GM23248 (cell line): Measurements from ENCODE around the gene TCEAL1. TPM values are rescaled to one million over a fixed set of nuclear protein-coding genes. Genes with fewer than 3 reads are reported as not detected.

Experiments
- DNase-seq: peaks from one replicate; pipeline ENCODE4 v3.0.0-alpha.2; 2015
- H2AFZ ChIP-seq: fragments of 200-600 bp; sonication (generic); 2 replicates; pipeline ENCODE4 v1.6.1; 2016; ENCODE audit warnings: antibody characterized with exemption
- H3F3A ChIP-seq: fragments of 200-600 bp; sonication (generic); 2 replicates; pipeline ENCODE4 v1.6.1; 2016; ENCODE audit warnings: mild to moderate bottlenecking, antibody characterized with exemption, mixed run types; ENCODE audit not compliant: insufficient read depth
- H3K27ac ChIP-seq: fragments of 200-600 bp; sonication (generic); 2 replicates; pipeline ENCODE4 v1.5.1; 2016; ENCODE audit warnings: mild to moderate bottlenecking
- H3K27me3 ChIP-seq: fragments of 200-600 bp; sonication (generic); replicated peaks from 2 replicates; pipeline ENCODE4 v1.6.1; 2016; ENCODE audit warnings: mild to moderate bottlenecking; ENCODE audit not compliant: insufficient read depth
- H3K36me3 ChIP-seq: fragments of 200-600 bp; sonication (generic); 2 replicates; pipeline ENCODE4 v1.6.1; 2016; ENCODE audit warnings: low read depth, mild to moderate bottlenecking
- H3K4me1 ChIP-seq: fragments of 200-600 bp; sonication (generic); 2 replicates; pipeline ENCODE4 v1.6.1; 2016; ENCODE audit warnings: mild to moderate bottlenecking; ENCODE audit not compliant: insufficient read depth
- H3K4me2 ChIP-seq: fragments of 200-600 bp; sonication (generic); one replicate; pipeline ENCODE4 v1.6.1; 2016; ENCODE audit warnings: mild to moderate bottlenecking; ENCODE audit not compliant: unreplicated experiment
- H3K4me3 ChIP-seq: fragments of 200-600 bp; sonication (generic); 2 replicates; pipeline ENCODE4 v1.5.1; 2016; ENCODE audit warnings: mild to moderate bottlenecking
- H3K79me2 ChIP-seq: fragments of 200-600 bp; sonication (generic); 2 replicates; pipeline ENCODE4 v1.6.1; 2016; ENCODE audit warnings: mild to moderate bottlenecking; ENCODE audit not compliant: insufficient read depth
- H3K9ac ChIP-seq: fragments of 200-600 bp; sonication (generic); 2 replicates; pipeline ENCODE4 v1.6.1; 2016; ENCODE audit warnings: mild to moderate bottlenecking
- H3K9me2 ChIP-seq: fragments of 200-600 bp; sonication (generic); 2 replicates; pipeline ENCODE4 v1.6.1; 2016; ENCODE audit warnings: mixed run types, mild to moderate bottlenecking, moderate library complexity; ENCODE audit not compliant: insufficient read depth
- H3K9me3 ChIP-seq: fragments of 200-600 bp; sonication (generic); one replicate; pipeline ENCODE4 v1.6.1; 2017; ENCODE audit warnings: low read depth
- H4K20me1 ChIP-seq: fragments of 200-600 bp; sonication (generic); 2 replicates; pipeline ENCODE4 v1.6.0; 2016; ENCODE audit not compliant: insufficient read depth
- EZH2 ChIP-seq: fragments of 200-600 bp; sonication (generic); IDR thresholded peaks from 2 replicates; pipeline ENCODE4 v1.6.1; 2018; ENCODE audit warnings: antibody characterized with exemption, mild to moderate bottlenecking; ENCODE audit not compliant: insufficient read depth, poor library complexity, severe bottlenecking
- EZH2phosphoT487 ChIP-seq: fragments of 200-600 bp; sonication (generic); IDR thresholded peaks from 2 replicates; pipeline ENCODE4 v1.6.1; 2018; ENCODE audit warnings: antibody characterized with exemption, moderate library complexity, mild to moderate bottlenecking, low read depth; ENCODE audit not compliant: insufficient read depth
- WGBS, 2 experiments: methylation state at CpG; one replicate each; pipeline ENCODE4 v1.1.6; 2015 to 2017; ENCODE audit warnings: low lambda C conversion rate in 2 of 2, low coverage in 1 of 2; ENCODE audit errors: missing lambda C conversion rate in 2 of 2; 5-methylcytosine and 5-hydroxymethylcytosine counted together
- in situ Hi-C: fragments of 300-500 bp; cut with MboI; formaldehyde crosslinking; loops from 2 replicates; pipeline ENCODE4 v1.15.0; 2020
- polyA plus RNA-seq: library from polyadenylated mRNA; unstranded; fragments of >200 nt; fragmentation: Nextera tagmentation; extraction: Ambion mirVana; gene quantifications from 2 replicates; pipeline ENCODE4 v1.2.1, GENCODE V29; 2016
- total RNA-seq: library from RNA; depleted of rRNA; stranded (reverse); fragments of >200 nt; shearing (Covaris generic); gene quantifications from 2 replicates; pipeline ENCODE4 v1.2.3, GENCODE V29; 2014

TCEAL1 gene
- total and polyA plus RNA-seq, 2 experiments from 2014 or later: 30.7 to 32.0 TPM

DNA sequence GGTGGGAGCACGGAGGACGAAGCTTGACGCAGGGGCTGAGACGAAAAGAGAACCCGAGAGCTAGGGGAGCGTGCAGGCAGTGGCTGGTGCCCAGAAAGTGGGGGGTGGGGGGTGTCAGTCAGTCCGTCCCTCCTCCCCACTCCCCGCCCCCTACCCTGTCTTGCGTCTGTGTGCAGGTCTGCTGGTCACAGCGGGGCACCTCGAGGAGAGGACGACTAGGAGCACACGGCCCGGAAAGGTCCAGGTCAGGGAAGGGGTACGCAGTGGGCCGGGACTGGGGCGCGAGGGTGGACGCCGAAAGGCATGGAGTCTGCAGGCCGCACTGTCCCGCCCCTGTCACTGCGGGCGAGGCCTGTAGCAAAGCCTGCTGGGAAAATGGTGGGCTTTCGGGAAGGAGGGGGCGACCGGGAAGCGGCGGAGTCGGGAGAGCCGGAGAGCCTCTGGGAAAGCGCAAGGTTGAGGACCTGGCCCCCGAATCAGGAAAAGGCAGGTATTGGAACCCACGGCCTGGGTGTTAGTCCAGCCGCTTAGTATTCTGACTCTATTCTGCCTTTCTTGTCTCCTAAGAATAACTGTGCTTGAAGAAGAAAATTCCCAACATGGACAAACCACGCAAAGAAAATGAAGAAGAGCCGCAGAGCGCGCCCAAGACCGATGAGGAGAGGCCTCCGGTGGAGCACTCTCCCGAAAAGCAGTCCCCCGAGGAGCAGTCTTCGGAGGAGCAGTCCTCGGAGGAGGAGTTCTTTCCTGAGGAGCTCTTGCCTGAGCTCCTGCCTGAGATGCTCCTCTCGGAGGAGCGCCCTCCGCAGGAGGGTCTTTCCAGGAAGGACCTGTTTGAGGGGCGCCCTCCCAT lies 769 bp downstream of the TCEAL1 start:
- Histone ChIP-seq H4K20me1 (no peaks in the 10 kb centered on the region), H3K4me2 (peak overlapping the region; percentile 92), H3F3A (peaks cover 6% of the 10 kb centered on the region; the same call in 1 of the 2 replicates), H3K4me3 (peak overlapping the region; percentile 84), H2AFZ (peak overlapping the region; percentile 95), H3K9me3 (no peaks in the 10 kb centered on the region), H3K36me3 (no peaks in the 10 kb centered on the region), H3K9me2 (no peaks in the 10 kb centered on the region), H3K79me2 (peaks cover 10% of the 10 kb centered on the region), H3K4me1 (peaks cover 18% of the 10 kb centered on the region), H3K9ac (peak overlapping the region; percentile 85), H3K27me3 (no peaks in the 10 kb centered on the region), H3K27ac (peak overlapping the region; percentile 80)
- in situ Hi-C loops: no loop called here
- DNase-seq: peak; percentile 73
- WGBS, 2 experiments: 0% methylated on average over 28 to 46 of the region's 49 CpGs
- TF ChIP-seq EZH2 (no peak), EZH2phosphoT487 (no peak)

- 2 to 8% methylated on average over 6 of the region's 6 CpGs for WGBS, 2 experiments
- peak overlapping the region; percentile 85 for H3K9ac ChIP-seq
These were observed 1.4 kb downstream of the TCEAL1 start for GRCh38 chrX:103630171-103630511.

GRCh38 chrX:103631145-103631544 lies 2.4 kb downstream of the TCEAL1 start:
- no peaks in the 10 kb centered on the region for H3K9me3 ChIP-seq
- no peak overlapping the region for H3K27ac ChIP-seq
- no peaks in the 10 kb centered on the region for H3K27me3 ChIP-seq
- in situ Hi-C loops: no loop called here
- no peaks in the 10 kb centered on the region for H3K36me3 ChIP-seq
- H3K4me2 ChIP-seq: no peak overlapping the region
- H2AFZ ChIP-seq: no peak overlapping the region
- no peaks in the 10 kb centered on the region for H3K9me2 ChIP-seq
- H3F3A ChIP-seq: peaks cover 6% of the 10 kb centered on the region; the same call in 1 of the 2 replicates
- H3K9ac ChIP-seq: no peak overlapping the region
- H3K4me3 ChIP-seq: no peak overlapping the region
- no peaks in the 10 kb centered on the region for H4K20me1 ChIP-seq
- WGBS, 2 experiments: 99 to 100% methylated on average over 5 of the region's 5 CpGs
- H3K79me2 ChIP-seq: peaks cover 10% of the 10 kb centered on the region
- DNase-seq: no peak
- TF ChIP-seq EZH2 (no peak), EZH2phosphoT487 (no peak)
- peaks cover 18% of the 10 kb centered on the region for H3K4me1 ChIP-seq

More at GRCh38 chrX:103630171-103630511, 1.4 kb downstream of the TCEAL1 start:
- no peak for TF ChIP-seq EZH2phosphoT487
- TF ChIP-seq EZH2: no peak
- H2AFZ ChIP-seq: peak overlapping the region; percentile 95
- H3K9me3 ChIP-seq: no peaks in the 10 kb centered on the region
- H3K27ac ChIP-seq: peak overlapping the region; percentile 80
- H3K9me2 ChIP-seq: no peaks in the 10 kb centered on the region
- H4K20me1 ChIP-seq: no peaks in the 10 kb centered on the region
- H3K4me1 ChIP-seq: peaks cover 18% of the 10 kb centered on the region
- no peaks in the 10 kb centered on the region for H3K36me3 ChIP-seq
- peak overlapping the region; percentile 92 for H3K4me2 ChIP-seq
- H3K27me3 ChIP-seq: no peaks in the 10 kb centered on the region
- peaks cover 6% of the 10 kb centered on the region; the same call in 1 of the 2 replicates for H3F3A ChIP-seq
- DNase-seq: no peak
- in situ Hi-C loops: no loop called here
- H3K4me3 ChIP-seq: peak overlapping the region; percentile 84
- H3K79me2 ChIP-seq: peaks cover 10% of the 10 kb centered on the region

GRCh38 chrX:103635436-103635835 lies 6.7 kb downstream of the TCEAL1 start:
- no peaks in the 10 kb centered on the region for H4K20me1 ChIP-seq
- peaks cover 17% of the 10 kb centered on the region for H3F3A ChIP-seq
- H3K36me3 ChIP-seq: no peaks in the 10 kb centered on the region
- no peaks in the 10 kb centered on the region for H3K27me3 ChIP-seq
- peak; percentile 29 for DNase-seq
- H3K9me3 ChIP-seq: no peaks in the 10 kb centered on the region
- in situ Hi-C loops: no loop called here
- H3K79me2 ChIP-seq: no peaks in the 10 kb centered on the region
- no peak overlapping the region for H3K4me2 ChIP-seq
- peaks cover 19% of the 10 kb centered on the region for H3K4me1 ChIP-seq
- no peak overlapping the region for H3K27ac ChIP-seq
- H2AFZ ChIP-seq: no peak overlapping the region
- 91 to 92% methylated on average over 2 of the region's 2 CpGs for WGBS, 2 experiments
- TF ChIP-seq EZH2 (no peak), EZH2phosphoT487 (no peak)
- no peaks in the 10 kb centered on the region for H3K9me2 ChIP-seq
- H3K4me3 ChIP-seq: no peak overlapping the region
- H3K9ac ChIP-seq: no peak overlapping the region
